Measurements from ENCODE around the gene DNAJB4.

- TF ChIP-seq EZH2 (IDR thresholded peaks at IDR 0.05; ENCODE audit: borderline replicate concordance, insufficient read depth, low read depth, low read length, poor library complexity, severe bottlenecking), result no peak
- no peak for TF ChIP-seq CTCF (IDR thresholded peaks at IDR 0.05)
Observed at GRCh38 chr1:78005755-78006154, 1.0 kb downstream of the DNAJB4 start.

All from B cell (primary cell).